ENCODE measurements around the gene VWA3A.
"Not testable (repeated sequence)": the region's sequence is repeated elsewhere in the genome, so short reads cannot be mapped to it uniquely, and the experiment has no call there.

VWA3A gene

GRCh38 chr16:22092143-22092933 lies at the start of gene VWA3A:
VWA3A (plus strand) TSS chr16:22092541; CDS start chr16:22092638, 97 bp downstream.
- DNase-seq (ENCODE audit: low read depth in 4 of 4, low spot score in 1 of 4), result no peak

DNA sequence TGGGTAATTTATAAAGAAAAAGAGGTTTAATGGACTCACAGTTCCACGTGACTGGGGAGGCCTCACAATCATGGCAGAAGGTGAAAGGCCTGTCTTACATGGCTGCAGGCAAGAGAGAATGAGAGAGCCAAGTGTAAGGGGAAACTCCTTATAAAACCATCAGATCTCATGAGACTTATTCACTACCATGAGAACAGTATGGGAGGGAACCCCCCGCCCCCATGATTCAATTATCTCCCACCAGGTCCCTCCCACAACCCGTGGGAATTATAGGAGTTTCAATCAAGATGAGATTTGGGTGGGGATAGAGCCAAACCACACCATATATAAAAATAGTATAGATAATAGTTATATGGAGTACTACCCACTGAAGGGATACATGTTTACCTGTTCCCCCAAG lies 48.5 kb upstream of the VWA3A start:
- DNase-seq (ENCODE audit: low read depth in 4 of 4, low spot score in 1 of 4), result not testable (repeated sequence)

GRCh38 chr16:22045888-22046287 lies 46.5 kb upstream of the VWA3A start:
- not testable (repeated sequence) for DNase-seq (ENCODE audit: low read depth in 4 of 4, low spot score in 1 of 4)

GRCh38 chr16:22050963-22051362 lies 41.4 kb upstream of the VWA3A start:
- no peak for DNase-seq (ENCODE audit: low read depth in 4 of 4, low spot score in 1 of 4)

DNA sequence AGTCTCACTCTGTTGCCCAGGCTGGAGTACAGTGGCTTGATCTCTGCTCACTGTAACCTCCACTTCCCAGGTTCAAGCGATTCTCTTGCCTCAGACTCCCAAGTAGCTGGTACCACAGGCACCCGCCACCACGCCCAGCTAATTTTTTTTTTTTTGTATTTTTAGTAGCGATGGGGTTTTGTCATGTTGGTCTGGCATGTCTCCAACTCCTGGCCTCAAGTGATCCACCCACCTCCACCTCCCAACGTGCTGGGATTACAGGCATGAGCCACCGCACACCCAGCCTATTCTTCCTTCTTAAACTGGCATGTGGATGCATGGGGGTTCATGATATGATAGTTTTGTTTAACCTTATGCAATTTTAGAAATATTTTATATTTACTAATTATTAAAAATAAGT lies 39.4 kb upstream of the VWA3A start:
- DNase-seq (ENCODE audit: low read depth in 4 of 4, low spot score in 1 of 4), result no peak

DNA sequence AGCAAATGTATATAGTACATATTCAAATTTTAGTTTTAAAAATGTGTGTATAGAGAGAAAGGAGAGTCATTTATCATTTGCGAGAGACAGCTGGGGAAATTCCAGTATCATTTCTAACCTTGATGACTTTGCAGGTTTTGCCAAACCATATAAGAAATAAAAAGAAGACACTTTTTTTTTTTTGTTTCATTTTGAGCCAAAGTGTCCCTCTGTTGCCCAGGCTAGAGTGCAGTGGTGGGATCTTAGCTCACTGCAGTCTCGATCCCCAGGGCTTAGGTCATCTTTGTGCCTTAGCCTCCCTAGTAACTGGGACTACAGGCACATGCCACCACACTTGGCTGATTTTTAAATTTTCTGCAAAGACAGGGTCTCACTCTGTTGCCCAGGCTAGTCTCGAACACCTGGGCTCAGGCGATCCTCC lies 38.4 kb upstream of the VWA3A start:
- no peak for DNase-seq (ENCODE audit: low read depth in 4 of 4, low spot score in 1 of 4)

- DNase-seq (ENCODE audit: low read depth in 4 of 4, low spot score in 1 of 4), result no peak
These were observed 37.3 kb upstream of the VWA3A start for GRCh38 chr16:22054847-22055590.

DNA sequence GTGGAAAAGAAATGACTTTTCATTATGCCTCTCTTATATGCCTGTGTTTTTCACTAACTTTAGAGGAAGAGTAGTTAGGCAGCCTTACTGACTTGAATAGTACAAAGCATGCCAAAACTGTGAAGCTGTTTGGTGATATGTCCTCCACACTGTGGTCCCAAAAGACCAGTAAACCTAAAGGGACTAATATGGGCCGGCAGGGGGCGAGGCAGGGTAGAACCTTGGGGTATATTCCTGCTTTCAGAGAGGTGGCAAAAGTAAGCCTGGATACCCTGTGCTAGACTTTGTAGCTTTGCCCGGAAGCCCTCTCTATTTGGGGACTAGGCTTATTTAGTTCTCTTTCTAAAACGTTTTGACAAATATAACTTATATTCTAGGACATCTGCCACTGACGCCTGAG lies 36.5 kb upstream of the VWA3A start:
- no peak for DNase-seq (ENCODE audit: low read depth in 4 of 4, low spot score in 1 of 4)

- no peak for DNase-seq (ENCODE audit: low read depth in 4 of 4, low spot score in 1 of 4)
These were observed 28.4 kb upstream of the VWA3A start for GRCh38 chr16:22063888-22064467.

DNA sequence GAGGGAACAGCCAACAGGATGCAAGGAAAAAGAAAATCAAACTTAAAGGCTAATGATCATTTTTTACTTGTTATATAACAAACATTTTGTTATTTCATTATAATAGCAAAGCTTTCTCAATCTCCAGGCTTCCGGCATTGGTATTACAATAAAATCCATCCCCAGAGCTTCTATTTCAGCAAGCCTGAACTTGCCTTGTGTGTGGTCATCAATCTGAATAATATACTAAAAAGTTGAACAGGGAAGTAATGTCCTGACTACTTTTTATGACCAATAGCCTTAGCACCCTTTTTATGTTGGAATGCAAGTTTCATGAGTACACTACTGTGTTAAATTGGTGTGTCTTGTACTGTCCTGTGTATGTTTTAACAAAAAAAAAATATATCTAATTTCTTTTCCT lies 27.1 kb upstream of the VWA3A start:
- DNase-seq (ENCODE audit: low read depth in 4 of 4, low spot score in 1 of 4), result no peak

GRCh38 chr16:22070361-22071330 lies 21.7 kb upstream of the VWA3A start:
- DNase-seq (ENCODE audit: low read depth in 4 of 4, low spot score in 1 of 4), result no peak

DNA sequence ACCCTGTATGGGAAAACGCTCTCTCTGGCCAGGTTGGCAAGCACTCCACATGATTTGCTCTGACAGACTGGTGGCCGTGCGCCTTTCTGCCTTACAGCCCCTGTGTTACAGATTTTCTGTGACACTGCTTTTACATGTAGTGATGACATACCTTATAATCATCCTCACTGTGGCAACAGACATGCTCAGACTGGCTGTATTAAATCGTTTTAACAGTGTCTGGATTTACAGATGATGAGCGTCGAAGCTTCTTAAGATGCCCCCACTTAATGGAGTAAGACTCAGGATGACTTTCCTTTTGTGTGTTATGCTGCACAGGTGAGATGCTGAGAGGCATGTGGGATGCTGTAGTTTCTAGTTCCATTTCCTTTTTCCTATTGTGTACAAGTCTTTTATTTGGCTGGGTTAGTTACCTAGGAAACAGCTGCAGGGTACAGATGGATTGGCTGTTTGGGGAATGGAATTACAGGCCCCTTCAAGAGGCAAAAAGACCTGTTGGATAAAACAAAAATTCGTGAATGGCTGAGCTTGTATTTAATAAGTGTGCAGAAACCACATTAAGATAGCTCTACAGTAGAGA lies 20.9 kb upstream of the VWA3A start:
- no peak for DNase-seq (ENCODE audit: low read depth in 4 of 4, low spot score in 1 of 4)

- DNase-seq (ENCODE audit: low read depth in 4 of 4, low spot score in 1 of 4), result no peak
These were observed 19.0 kb upstream of the VWA3A start for GRCh38 chr16:22073350-22073749.

GRCh38 chr16:22075043-22075757 lies 17.1 kb upstream of the VWA3A start:
- DNase-seq (ENCODE audit: low read depth in 4 of 4, low spot score in 1 of 4), result no peak

DNA sequence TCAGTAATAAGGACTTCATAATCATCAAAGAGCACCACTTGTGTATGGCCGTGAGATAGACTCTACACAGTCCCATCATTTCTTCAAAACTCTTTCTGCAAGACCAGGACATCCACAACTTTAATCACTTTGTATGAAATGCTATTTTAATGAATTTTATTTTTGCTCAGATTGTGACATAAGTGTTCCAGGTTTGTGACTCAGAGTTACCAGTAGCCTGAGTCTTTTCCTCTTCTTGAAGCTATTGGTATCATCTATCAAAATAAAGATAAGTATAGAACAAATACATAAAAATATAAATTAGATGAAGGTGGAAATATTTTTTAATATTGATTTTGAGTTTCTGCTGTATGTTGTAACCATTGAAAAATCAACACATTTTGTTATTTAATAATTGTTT lies 16.6 kb upstream of the VWA3A start:
- no peak for DNase-seq (ENCODE audit: low read depth in 4 of 4, low spot score in 1 of 4)

GRCh38 chr16:22077700-22078313 lies 14.5 kb upstream of the VWA3A start:
- peak; percentile 50 to 71 (median 55) for DNase-seq (ENCODE audit: low read depth in 4 of 4, low spot score in 1 of 4)

GRCh38 chr16:22078656-22079055 lies 13.7 kb upstream of the VWA3A start:
- no peak for DNase-seq (ENCODE audit: low read depth in 4 of 4, low spot score in 1 of 4)

- no peak for DNase-seq (ENCODE audit: low read depth in 4 of 4, low spot score in 1 of 4)
These were observed 11.3 kb upstream of the VWA3A start for GRCh38 chr16:22081050-22081449.

GRCh38 chr16:22086440-22086839 lies 5.9 kb upstream of the VWA3A start:
- no peak for DNase-seq (ENCODE audit: low read depth in 4 of 4, low spot score in 1 of 4)

DNA sequence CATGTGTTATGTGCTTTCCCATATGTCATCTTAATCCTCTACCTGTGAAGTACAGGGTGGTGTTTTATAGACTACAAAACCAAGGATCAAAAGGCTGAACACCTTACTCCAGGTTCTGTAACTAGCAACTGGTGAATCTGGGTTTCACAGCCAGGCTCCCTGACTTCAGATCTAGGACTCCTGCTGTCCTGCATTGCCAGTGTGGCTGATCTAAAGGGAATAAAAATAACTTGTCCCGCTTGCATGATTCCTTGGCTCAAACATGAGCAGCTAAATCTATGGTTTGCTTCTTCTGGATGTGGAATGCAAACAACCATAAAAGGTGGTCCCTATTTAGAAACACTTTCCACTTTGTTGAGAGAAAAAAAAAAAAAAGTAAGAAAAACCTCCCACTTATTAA lies 3.7 kb upstream of the VWA3A start:
- no peak for DNase-seq (ENCODE audit: low read depth in 4 of 4, low spot score in 1 of 4)
